PC-9 (cell line): Measurements from ENCODE around the gene BPIFB3. TPM values are rescaled to one million over a fixed set of nuclear protein-coding genes. Genes with fewer than 3 reads are reported as not detected.

Experiments used
- BruUV-seq: library from RNA; stranded (reverse); fragments of 400-500 nt; replicated peaks from 2 replicates; lab custom pipeline; 2021; lab: Mats Ljungman, UMichigan
- CTCF ChIA-PET: fragments of 300-600 bp; sonication (Branson Sonifier 250); formaldehyde crosslinking; loops from one replicate; lab custom pipeline; 2022; ENCODE audit warnings: antibody characterized with exemption; lab: Charles Lee
- POLR2A ChIA-PET: fragments of 300-600 bp; sonication (Branson Sonifier 250); formaldehyde crosslinking; loops from one replicate; lab custom pipeline; 2022; ENCODE audit warnings: antibody characterized with exemption; ENCODE audit not compliant: unreplicated experiment; lab: Charles Lee
- DNase-seq, 2 experiments: peaks; one replicate each; pipeline versions ENCODE4 v3.0.0 to v3.0.0-alpha.2; 2015 to 2022; ENCODE audit warnings: mixed read lengths in 1 of 2
- H2AFZ ChIP-seq: fragments of 200-600 bp; sonication (generic); 2 replicates; pipeline ENCODE4 v1.8.1; 2017; ENCODE audit warnings: antibody characterized with exemption
- H3F3A ChIP-seq: fragments of 200-600 bp; sonication (generic); 2 replicates; pipeline ENCODE4 v1.8.1; 2017; ENCODE audit warnings: antibody characterized with exemption, mild to moderate bottlenecking, low read depth; ENCODE audit not compliant: insufficient read depth
- H3K27ac ChIP-seq: fragments of 200-600 bp; sonication (generic); 2 replicates; pipeline ENCODE4 v1.6.1; 2016; ENCODE audit warnings: mixed run types
- H3K27me3 ChIP-seq: fragments of 200-600 bp; sonication (generic); 2 replicates; pipeline ENCODE4 v1.6.1; 2016; ENCODE audit warnings: low read depth, mixed run types; ENCODE audit not compliant: insufficient read depth
- H3K36me3 ChIP-seq: fragments of 200-600 bp; sonication (generic); 2 replicates; pipeline ENCODE4 v1.6.1; 2016; ENCODE audit warnings: low read depth, mixed run types
- H3K4me1 ChIP-seq: fragments of 200-600 bp; sonication (generic); replicated peaks from 2 replicates; pipeline ENCODE4 v1.6.1; 2016; ENCODE audit warnings: mixed run types; ENCODE audit not compliant: insufficient read depth
- H3K4me2 ChIP-seq: fragments of 200-600 bp; sonication (generic); 2 replicates; pipeline ENCODE4 v1.6.1; 2017; ENCODE audit warnings: mixed run types
- H3K4me3 ChIP-seq: fragments of 200-600 bp; sonication (generic); 2 replicates; pipeline ENCODE4 v1.6.1; 2016; ENCODE audit warnings: mixed run types
- H3K79me2 ChIP-seq: fragments of 200-600 bp; sonication (generic); 2 replicates; pipeline ENCODE4 v1.6.1; 2017; ENCODE audit warnings: low read depth, mixed run types
- H3K9me2 ChIP-seq: fragments of 200-600 bp; sonication (generic); 2 replicates; pipeline ENCODE4 v1.8.1; 2017; ENCODE audit warnings: mild to moderate bottlenecking; ENCODE audit not compliant: insufficient read depth
- H3K9me3 ChIP-seq: fragments of 200-600 bp; sonication (generic); 2 replicates; pipeline ENCODE4 v1.8.1; 2016; ENCODE audit warnings: low read depth; ENCODE audit not compliant: insufficient read depth
- H4K20me1 ChIP-seq: fragments of 200-600 bp; sonication (generic); 2 replicates; pipeline ENCODE4 v1.8.1; 2017; ENCODE audit not compliant: insufficient read depth
- EZH2 ChIP-seq: fragments of 200-600 bp; sonication (generic); IDR thresholded peaks from 2 replicates; pipeline ENCODE4 v1.8.0; 2017; ENCODE audit warnings: antibody characterized with exemption, low read depth
- intact Hi-C: fragments of 100-400 bp; cut with micrococcal nuclease; formaldehyde crosslinking; loops from one replicate; pipeline ENCODE4 v1.10.0; 2022; ENCODE audit not compliant: unreplicated experiment
- total RNA-seq: library from RNA; stranded (reverse); gene quantifications from 2 replicates; pipeline ENCODE4 v1.2.3, GENCODE V29; 2021
- TF ChIP-seq, protein P1 (sequence below): fragments of 200-600 bp; sonication (generic); conservative IDR thresholded peaks from 2 replicates; pipeline ENCODE4 v1.6.1; 2017; ENCODE audit warnings: mixed run types, antibody characterized with exemption, mild to moderate bottlenecking, moderate library complexity

Gene BPIFB3
- total RNA-seq, 1 experiment from 2014 or later = not detected

DNA sequence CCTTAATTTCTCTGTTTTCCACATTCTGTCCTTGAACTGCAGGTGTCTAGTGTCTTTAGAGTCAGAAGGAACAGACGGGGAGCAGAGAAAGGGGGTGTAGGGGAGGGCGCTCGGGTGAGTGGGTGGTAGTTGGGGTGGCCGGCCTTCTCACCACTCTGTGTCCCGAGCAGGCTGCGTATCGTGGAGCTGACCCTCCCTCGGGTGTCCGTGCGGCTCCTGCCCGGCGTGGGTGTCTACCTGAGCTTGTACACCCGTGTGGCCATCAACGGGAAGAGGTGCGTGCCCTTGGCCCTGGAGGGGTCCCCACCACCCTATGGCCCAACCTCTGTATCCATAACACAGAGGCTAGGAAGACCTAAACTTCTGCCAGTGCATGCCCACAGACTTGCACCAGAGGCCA lies 31.0 kb downstream of the BPIFB3 start:
- H3K4me1 ChIP-seq = no peaks in the 10 kb centered on the region
- H3K4me2 ChIP-seq = no peak overlapping the region
- DNase-seq = no peak
- no peaks in the 10 kb centered on the region for H3K36me3 ChIP-seq
- peaks cover 4% of the 10 kb centered on the region; the same call in 1 of the 2 replicates for H4K20me1 ChIP-seq
- H3K27ac ChIP-seq = no peak overlapping the region
- intact Hi-C loops = no loop called here
- no peak overlapping the region for H2AFZ ChIP-seq
- H3K27me3 ChIP-seq = peaks cover 82% of the 10 kb centered on the region
- H3K79me2 ChIP-seq = no peaks in the 10 kb centered on the region
- no TSS peak for BruUV-seq
- TF ChIP-seq, protein P1, sequence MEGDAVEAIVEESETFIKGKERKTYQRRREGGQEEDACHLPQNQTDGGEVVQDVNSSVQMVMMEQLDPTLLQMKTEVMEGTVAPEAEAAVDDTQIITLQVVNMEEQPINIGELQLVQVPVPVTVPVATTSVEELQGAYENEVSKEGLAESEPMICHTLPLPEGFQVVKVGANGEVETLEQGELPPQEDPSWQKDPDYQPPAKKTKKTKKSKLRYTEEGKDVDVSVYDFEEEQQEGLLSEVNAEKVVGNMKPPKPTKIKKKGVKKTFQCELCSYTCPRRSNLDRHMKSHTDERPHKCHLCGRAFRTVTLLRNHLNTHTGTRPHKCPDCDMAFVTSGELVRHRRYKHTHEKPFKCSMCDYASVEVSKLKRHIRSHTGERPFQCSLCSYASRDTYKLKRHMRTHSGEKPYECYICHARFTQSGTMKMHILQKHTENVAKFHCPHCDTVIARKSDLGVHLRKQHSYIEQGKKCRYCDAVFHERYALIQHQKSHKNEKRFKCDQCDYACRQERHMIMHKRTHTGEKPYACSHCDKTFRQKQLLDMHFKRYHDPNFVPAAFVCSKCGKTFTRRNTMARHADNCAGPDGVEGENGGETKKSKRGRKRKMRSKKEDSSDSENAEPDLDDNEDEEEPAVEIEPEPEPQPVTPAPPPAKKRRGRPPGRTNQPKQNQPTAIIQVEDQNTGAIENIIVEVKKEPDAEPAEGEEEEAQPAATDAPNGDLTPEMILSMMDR = no peak
- no peak for TF ChIP-seq EZH2
- no peaks in the 10 kb centered on the region for H3K9me3 ChIP-seq
- CTCF ChIA-PET = no interaction called here
- POLR2A ChIA-PET = no interaction called here
- H3K9me2 ChIP-seq = no peaks in the 10 kb centered on the region
- no peak overlapping the region for H3K4me3 ChIP-seq
- H3F3A ChIP-seq = no peaks in the 10 kb centered on the region

DNA sequence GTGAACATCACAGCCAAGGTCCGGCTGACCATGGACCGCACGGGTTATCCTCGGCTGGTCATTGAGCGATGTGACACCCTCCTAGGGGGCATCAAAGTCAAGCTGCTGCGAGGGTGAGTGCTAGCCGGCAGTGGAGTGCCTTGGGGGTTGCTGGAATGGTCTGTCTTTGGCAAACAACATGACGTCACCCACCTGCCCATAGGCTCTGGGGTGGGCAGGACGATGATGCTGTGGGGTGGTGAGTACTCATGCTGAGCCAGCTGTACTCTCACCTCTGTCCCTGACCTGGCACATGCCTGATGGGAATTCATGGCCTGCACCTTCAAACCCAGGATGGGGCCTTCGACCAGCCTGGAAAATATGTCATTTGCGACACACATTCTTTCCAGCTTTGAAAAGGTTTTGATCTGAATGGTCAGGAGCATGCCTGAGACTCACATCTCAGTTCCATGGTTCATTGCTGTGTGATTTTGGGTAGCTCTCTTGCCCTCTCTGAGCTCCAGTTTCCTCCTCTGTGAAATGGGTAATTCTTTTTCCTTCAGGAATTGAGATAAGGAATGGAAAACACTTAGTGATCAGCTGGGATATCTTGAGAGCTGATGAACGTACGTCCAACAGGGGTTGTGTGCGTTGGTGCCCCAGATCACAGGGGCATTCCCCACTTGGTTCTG lies 32.5 kb downstream of the BPIFB3 start:
- no peak overlapping the region for H3K4me2 ChIP-seq
- no peaks in the 10 kb centered on the region for H4K20me1 ChIP-seq
- H3K4me3 ChIP-seq = no peak overlapping the region
- H3K36me3 ChIP-seq = no peaks in the 10 kb centered on the region
- H3K9me3 ChIP-seq = no peaks in the 10 kb centered on the region
- no peaks in the 10 kb centered on the region for H3K79me2 ChIP-seq
- H2AFZ ChIP-seq = no peak overlapping the region
- H3F3A ChIP-seq = no peaks in the 10 kb centered on the region
- ChIA-PET POLR2A (no interaction called here), CTCF (interaction anchor here (0.6 kb wide), 1 partner anchor 15 kb away, joined by 3 read pairs; no protein-coding TSS in a partner anchor)
- no peak overlapping the region for H3K27ac ChIP-seq
- peaks cover 87% of the 10 kb centered on the region for H3K27me3 ChIP-seq
- intact Hi-C loops = no loop called here
- DNase-seq = no peak
- BruUV-seq = no TSS peak
- H3K4me1 ChIP-seq = no peaks in the 10 kb centered on the region
- TF ChIP-seq, protein P1 = no peak
- TF ChIP-seq EZH2 = no peak
- H3K9me2 ChIP-seq = no peaks in the 10 kb centered on the region

DNA sequence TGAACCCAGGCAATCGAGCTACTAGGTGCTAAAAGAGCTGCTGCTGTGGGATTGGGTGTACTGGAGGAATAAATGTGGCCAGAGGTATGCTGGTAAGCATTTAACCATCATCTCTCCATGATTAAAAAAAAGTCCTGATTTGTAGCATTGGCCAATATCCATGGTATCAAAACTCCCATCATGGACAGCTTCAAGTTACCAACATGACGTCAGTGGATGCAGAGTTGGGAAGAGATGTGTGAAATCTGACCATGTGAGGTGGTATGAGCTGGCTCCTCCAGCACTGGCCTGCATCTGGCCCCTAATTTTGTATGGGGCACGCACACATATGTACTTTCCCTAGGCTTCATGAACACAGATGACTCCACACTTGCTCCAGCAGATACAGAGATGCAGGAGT lies 37.4 kb downstream of the BPIFB3 start:
- Histone ChIP-seq H3K79me2 (no peaks in the 10 kb centered on the region), H3K4me1 (no peaks in the 10 kb centered on the region), H3K27me3 (peaks cover 46% of the 10 kb centered on the region), H3F3A (no peaks in the 10 kb centered on the region), H2AFZ (no peak overlapping the region), H3K9me2 (no peaks in the 10 kb centered on the region), H4K20me1 (no peaks in the 10 kb centered on the region), H3K4me2 (no peak overlapping the region), H3K4me3 (no peak overlapping the region), H3K36me3 (no peaks in the 10 kb centered on the region), H3K27ac (no peak overlapping the region), H3K9me3 (no peaks in the 10 kb centered on the region)
- POLR2A ChIA-PET = no interaction called here
- intact Hi-C loops = no loop called here
- no peak for TF ChIP-seq EZH2
- TF ChIP-seq, protein P1 = no peak
- CTCF ChIA-PET = interaction anchor here (0.5 kb wide), 1 partner anchor 189 kb away, joined by 3 read pairs; no protein-coding TSS in a partner anchor
- BruUV-seq = no TSS peak
- no peak for DNase-seq
